HepG2 (cell line): Measurements from ENCODE around the gene PDK2. TPM values are rescaled to one million over a fixed set of nuclear protein-coding genes. Genes with fewer than 3 reads are reported as not detected.

Source experiments
- BORCS8-MEF2B ChIP-seq: sonication (generic); formaldehyde crosslinking; IDR thresholded peaks from 2 replicates; pipeline ENCODE4 v1.8.0; 2022; ENCODE audit warnings: mild to moderate bottlenecking, missing genetic modification reagents
- CTCF ChIP-seq: sonication (generic); formaldehyde crosslinking; IDR thresholded peaks from 2 replicates; pipeline ENCODE4 v1.5.0; 2020; ENCODE audit warnings: mild to moderate bottlenecking, missing genetic modification reagents, moderate library complexity
- FOXO4 ChIP-seq: sonication (generic); formaldehyde crosslinking; conservative IDR thresholded peaks from 2 replicates; pipeline ENCODE4 v1.8.1; 2023; ENCODE audit warnings: missing genetic modification reagents
- GABPA ChIP-seq, 2 experiments: IDR thresholded peaks; 2 replicates each; pipeline ENCODE4 v1.6.1; 2011 to 2016; ENCODE audit warnings: low read depth in 2 of 2, low read length in 1 of 2, missing biosample characterization in 1 of 2, missing genetic modification characterization in 1 of 2
- GATAD1 ChIP-seq: IDR thresholded peaks from 2 replicates; pipeline ENCODE4 v1.6.1; 2016; ENCODE audit warnings: missing genetic modification reagents, missing compliant biosample characterization
- GFI1 ChIP-seq: sonication (generic); formaldehyde crosslinking; IDR thresholded peaks from 2 replicates; pipeline ENCODE4 v1.5.0; 2020; ENCODE audit warnings: missing genetic modification reagents, mild to moderate bottlenecking, borderline replicate concordance
- HMGXB4 ChIP-seq, 2 experiments: sonication (generic) in 1 of 2; formaldehyde crosslinking in 1 of 2; IDR thresholded peaks; 2 replicates each; pipeline versions ENCODE4 v1.4.0 to v1.6.1; 2018 to 2020; ENCODE audit warnings: missing genetic modification reagents in 2 of 2, borderline replicate concordance in 1 of 2, low read depth in 1 of 2, mild to moderate bottlenecking in 1 of 2, missing biosample characterization in 1 of 2
- HOMEZ ChIP-seq: IDR thresholded peaks from 2 replicates; pipeline ENCODE4 v1.6.1; 2016; ENCODE audit warnings: low read depth
- MXI1 ChIP-seq: IDR thresholded peaks from 3 replicates; pipeline ENCODE4 v1.6.1; 2012; ENCODE audit warnings: low read depth, low read length, inconsistent platforms, borderline replicate concordance
- NFKB2 ChIP-seq: sonication (generic); formaldehyde crosslinking; IDR thresholded peaks from 2 replicates; pipeline ENCODE4 v1.4.0; 2020; ENCODE audit warnings: missing genetic modification reagents, borderline replicate concordance
- RXRB ChIP-seq: IDR thresholded peaks from 2 replicates; pipeline ENCODE4 v1.6.1; 2016; ENCODE audit warnings: borderline replicate concordance, missing genetic modification reagents, missing compliant biosample characterization
- SALL1 ChIP-seq: sonication (generic); formaldehyde crosslinking; IDR thresholded peaks from 2 replicates; pipeline ENCODE4 v1.8.0; 2022; ENCODE audit warnings: mild to moderate bottlenecking, missing genetic modification reagents
- SMC3 ChIP-seq: IDR thresholded peaks from 2 replicates; pipeline ENCODE4 v1.6.1; 2011; ENCODE audit warnings: low read length, improper control_type of control experiment
- TEAD3 ChIP-seq: optimal IDR thresholded peaks from 2 replicates; pipeline ENCODE3; 2016; ENCODE audit warnings: borderline replicate concordance
- YEATS2 ChIP-seq: sonication (generic); formaldehyde crosslinking; IDR thresholded peaks from 2 replicates; pipeline ENCODE4 v1.4.0; 2020; ENCODE audit warnings: missing genetic modification reagents, borderline replicate concordance
- YY1 ChIP-seq: IDR thresholded peaks from 2 replicates; pipeline ENCODE4 v1.6.1; 2011; ENCODE audit warnings: low read length, low read depth, moderate library complexity, mild to moderate bottlenecking; ENCODE audit not compliant: insufficient read depth, insufficient replicate concordance
- ZMAT3 ChIP-seq: sonication (generic); formaldehyde crosslinking; conservative IDR thresholded peaks from 2 replicates; pipeline ENCODE4 v1.7.0; 2021; ENCODE audit warnings: missing genetic modification reagents
- ZMYM4 ChIP-seq: sonication (generic); formaldehyde crosslinking; IDR thresholded peaks from 2 replicates; pipeline ENCODE4 v1.8.1; 2023; ENCODE audit warnings: mild to moderate bottlenecking, missing genetic modification reagents
- ZNF558 ChIP-seq: sonication (generic); formaldehyde crosslinking; IDR thresholded peaks from 2 replicates; pipeline ENCODE4 v1.9.0; 2022; ENCODE audit warnings: mild to moderate bottlenecking, missing genetic modification reagents, borderline replicate concordance
- ZNF770 ChIP-seq: sonication (generic); formaldehyde crosslinking; IDR thresholded peaks from 2 replicates; pipeline ENCODE4 v1.5.0; 2020; ENCODE audit warnings: mild to moderate bottlenecking, missing genetic modification reagents
- ZSCAN30 ChIP-seq: sonication (generic); formaldehyde crosslinking; IDR thresholded peaks from 2 replicates; pipeline ENCODE4 v1.5.0; 2020; ENCODE audit warnings: mild to moderate bottlenecking, missing genetic modification reagents
- polyA plus RNA-seq, 8 experiments: library from polyadenylated mRNA; depleted of rRNA in 3 of 8; stranded (reverse) in 7 of 8; unstranded in 1 of 8; fragments of >200 nt; fragmentation: Illumina TruSeq in 4 of 8; extraction: Trizol in 4 of 8; gene quantifications; 2 replicates each; pipeline versions ENCODE4 v1.2.1 to v1.2.3, GENCODE V29; 2011 to 2016; ENCODE audit warnings: low read depth in 4 of 8, missing spikeins in 1 of 8, mixed read lengths in 1 of 8; ENCODE audit not compliant: insufficient read depth in 1 of 8
- total RNA-seq, 5 experiments: library from RNA; depleted of rRNA; stranded (reverse); fragments of >200 nt; fragmentation: Illumina TruSeq; extraction: Trizol; gene quantifications; 2 replicates each; pipeline ENCODE4 v1.2.3, GENCODE V29; 2016; ENCODE audit warnings: low read depth in 1 of 5

PDK2 gene
- total and polyA plus RNA-seq, 2 of the 13 experiments (the other 11 are each of a cell fraction or from before 2014, with no cell fraction given): 18.5 to 59.7 TPM

GRCh38 chr17:50094243-50094752 lies 853 bp upstream of the PDK2 start (continued):
- TF ChIP-seq FOXO4 (CRISPR knock-in tag): 0 out of 2 replicates have a peak, but pooled peaks have one; percentile 89
- TF ChIP-seq ZMYM4 (CRISPR knock-in tag): peak; percentile 55; the same call in 1 of the 2 replicates
- no peak for TF ChIP-seq ZNF558 (CRISPR knock-in tag)
- peak; percentile 78 for TF ChIP-seq ZNF770 (CRISPR knock-in tag)
- peak; percentile 36; the same call in 1 of the 3 replicates for TF ChIP-seq MXI1
- TF ChIP-seq HMGXB4 (CRISPR knock-in tag; IDR thresholded peaks at IDR 0.05; ENCODE audit: borderline replicate concordance in 1 of 2, low read depth in 1 of 2): peak; percentile 73 to 89
- TF ChIP-seq RXRB: peak; percentile 50; the same call in 1 of the 2 replicates
- peak; percentile 95 for TF ChIP-seq CTCF
- TF ChIP-seq SMC3: peak; percentile 68
- TF ChIP-seq NFKB2 (CRISPR knock-in tag): no peak
- peak; percentile 66 for TF ChIP-seq YEATS2 (CRISPR knock-in tag)
- TF ChIP-seq ZMAT3 (CRISPR knock-in tag): peak; percentile 51; the same call in 1 of the 2 replicates
- peak; percentile 54; the same call in 1 of the 2 replicates for TF ChIP-seq GATAD1 (CRISPR knock-in tag)
- peak; percentile 57 for TF ChIP-seq TEAD3 (CRISPR knock-in tag)
- no peak for TF ChIP-seq BORCS8-MEF2B (CRISPR knock-in tag)
- peak; percentile 60; the same call in 1 of the 2 replicates for TF ChIP-seq HOMEZ (CRISPR knock-in tag)
- peak; percentile 62; the same call in 1 of the 2 replicates for TF ChIP-seq SALL1
- no peak for TF ChIP-seq GABPA (IDR thresholded peaks at IDR 0.05; ENCODE audit: low read depth, low read length)
- TF ChIP-seq GABPA (CRISPR knock-in tag; IDR thresholded peaks at IDR 0.05; ENCODE audit: low read depth): no peak
- TF ChIP-seq YY1: peak; percentile 54
- no peak for TF ChIP-seq ZSCAN30
- no peak for TF ChIP-seq GFI1
